K562 (cell line): Measurements from ENCODE around the gene HTR4. TPM values are rescaled to one million over a fixed set of nuclear protein-coding genes. Genes with fewer than 3 reads are reported as not detected.

Source experiments
- ATAC-seq: fragments of 200-7000 bp; cut with Tn5 transposase; 3 replicates; pipeline ENCODE4 v1.9.1; 2020; ENCODE audit warnings: moderate library complexity
- BruUV-seq: library from RNA; stranded (reverse); fragments of 400-500 nt; replicated peaks from 2 replicates; lab custom pipeline; 2021; lab: Mats Ljungman, UMichigan
- CTCF ChIA-PET: fragments of 300-600 bp; formaldehyde crosslinking; extraction: SDS; loops from one replicate; lab custom pipeline; 2021; ENCODE audit warnings: low intra/inter-chr PET ratio; lab: Yijun Ruan, JAX
- POLR2A ChIA-PET: fragments of 300-600, 350-650 bp; sonication (Branson Sonifier 250); formaldehyde crosslinking; extraction: SDS; loops from one replicate; lab custom pipeline; 2021; ENCODE audit warnings: antibody characterized with exemption, inconsistent platforms; lab: Yijun Ruan, JAX
- DNase-seq, 4 experiments: peaks; one replicate each; pipeline versions ENCODE4 v3.0.0 to v3.0.0-alpha.2; 2011 to 2018; ENCODE audit warnings: low spot score in 3 of 4, mixed read lengths in 3 of 4; ENCODE audit errors: extremely low read depth in 1 of 4
- FAIRE-seq: peaks from 2 replicates; lab custom pipeline; 2011; peaks lifted over from hg19 to GRCh38; lab: Jason Lieb, UNC
- H2AFZ ChIP-seq: 2 replicates; pipeline ENCODE4 v1.6.0; 2011; ENCODE audit warnings: low read depth, low read length, control low read depth, inconsistent platforms
- H3K27ac ChIP-seq: fragments of 200-600 bp; 3 replicates; pipeline ENCODE4 v1.8.0; 2011; ENCODE audit warnings: low read depth, mild to moderate bottlenecking, control low read depth, inconsistent platforms, low read length, moderate library complexity, mixed read lengths; ENCODE audit errors: extremely low read depth
- H3K27me3 ChIP-seq, 2 experiments: fragments of 300-600 bp in 1 of 2; 2 replicates in 1 of 2; 3 replicates in 1 of 2; pipeline versions ENCODE4 v1.6.0 to v1.8.0; 2011; ENCODE audit warnings: inconsistent platforms in 2 of 2, low read length in 2 of 2, mild to moderate bottlenecking in 1 of 2, mixed read lengths in 1 of 2, moderate library complexity in 1 of 2; ENCODE audit not compliant: control insufficient read depth in 2 of 2, insufficient read depth in 2 of 2
- H3K36me3 ChIP-seq: fragments of 300-600 bp; 3 replicates; pipeline ENCODE4 v1.8.0; 2011; ENCODE audit warnings: mild to moderate bottlenecking, low read length, inconsistent platforms; ENCODE audit not compliant: control insufficient read depth, insufficient read depth
- H3K4me1 ChIP-seq, 2 experiments: fragments of 200-600 bp in 1 of 2; replicated peaks in 1 of 2; 2 replicates in 1 of 2; 3 replicates in 1 of 2; pipeline versions ENCODE4 v1.5.1 to v1.8.0; 2011; ENCODE audit warnings: inconsistent platforms in 2 of 2, low read length in 2 of 2, mild to moderate bottlenecking in 1 of 2, mixed read lengths in 1 of 2, moderate library complexity in 1 of 2; ENCODE audit not compliant: control insufficient read depth in 2 of 2, insufficient read depth in 2 of 2
- H3K4me2 ChIP-seq: 2 replicates; pipeline ENCODE4 v1.6.1; 2011; ENCODE audit warnings: low read length, control low read depth, inconsistent platforms, mixed read lengths; ENCODE audit not compliant: insufficient read depth
- H3K4me3 ChIP-seq: fragments of 200-600 bp; sonication (generic), shearing (Covaris generic); 2 replicates; pipeline ENCODE4 v1.5.1; 2016; ENCODE audit warnings: control low read depth, inconsistent platforms
- H3K79me2 ChIP-seq: fragments of 200-600 bp; 3 replicates; pipeline ENCODE4 v1.8.0; 2011; ENCODE audit warnings: low read length, inconsistent platforms; ENCODE audit not compliant: control insufficient read depth, insufficient read depth
- H3K9ac ChIP-seq, 2 experiments: 2 replicates each; pipeline versions ENCODE4 v1.6.0 to v1.6.1; 2011; ENCODE audit warnings: low read depth in 2 of 2, low read length in 2 of 2, control low read depth in 1 of 2, inconsistent platforms in 1 of 2, mild to moderate bottlenecking in 1 of 2, mixed read lengths in 1 of 2; ENCODE audit not compliant: insufficient read depth in 1 of 2
- H3K9me1 ChIP-seq: one replicate; pipeline ENCODE4 v1.6.0; 2011; ENCODE audit warnings: inconsistent platforms, mild to moderate bottlenecking, low read length, moderate library complexity; ENCODE audit not compliant: control insufficient read depth, insufficient read depth
- H3K9me3 ChIP-seq: replicated peaks from 2 replicates; pipeline ENCODE4 v1.5.1; 2011; ENCODE audit warnings: low read depth, low read length, inconsistent platforms; ENCODE audit not compliant: control insufficient read depth, insufficient read depth
- H4K20me1 ChIP-seq: replicated peaks from 2 replicates; pipeline ENCODE4 v1.6.1; 2011; ENCODE audit warnings: low read length, inconsistent platforms, mixed read lengths; ENCODE audit not compliant: control insufficient read depth, insufficient read depth
- ARID1B ChIP-seq: fragments of 450-650 bp; IDR thresholded peaks from 2 replicates; pipeline ENCODE4 v1.6.1; 2016; ENCODE audit warnings: antibody characterized with exemption, mild to moderate bottlenecking, inconsistent platforms
- BCOR ChIP-seq: fragments of 450-650 bp; IDR thresholded peaks from 2 replicates; pipeline ENCODE4 v1.6.1; 2016
- FOSL1 ChIP-seq: fragments of 200-800 bp; sonication (Bioruptor generic); conservative IDR thresholded peaks from 2 replicates; pipeline ENCODE4 v1.6.1; 2016; ENCODE audit warnings: missing genetic modification characterization, missing compliant biosample characterization
- JUND ChIP-seq, 2 experiments: IDR thresholded peaks; 2 replicates in 1 of 2; 3 replicates in 1 of 2; pipeline ENCODE4 v1.6.1; 2011; ENCODE audit warnings: borderline replicate concordance in 2 of 2, low read depth in 2 of 2, low read length in 2 of 2, improper control_type of control experiment in 1 of 2, missing biosample characterization in 1 of 2, missing genetic modification characterization in 1 of 2, missing genetic modification reagents in 1 of 2
- RBM25 ChIP-seq: fragments of 200-400 bp; formaldehyde crosslinking; IDR thresholded peaks from 2 replicates; pipeline ENCODE4 v1.6.1; 2018; ENCODE audit warnings: low read length, low read depth, moderate library complexity; ENCODE audit not compliant: severe bottlenecking
- TEAD4 ChIP-seq, 2 experiments: sonication (generic) in 1 of 2; formaldehyde crosslinking in 1 of 2; IDR thresholded peaks; 2 replicates each; pipeline versions ENCODE4 v1.6.1 to v1.8.0; 2012 to 2022; ENCODE audit warnings: borderline replicate concordance in 1 of 2, inconsistent platforms in 1 of 2, low read length in 1 of 2, mild to moderate bottlenecking in 1 of 2, missing genetic modification reagents in 1 of 2
- YBX1 ChIP-seq: fragments of 450-650 bp; IDR thresholded peaks from 2 replicates; pipeline ENCODE4 v1.7.1; 2016; ENCODE audit warnings: mild to moderate bottlenecking
- ZNF146 ChIP-seq: IDR thresholded peaks from one replicate; pipeline ENCODE4 v1.6.1; 2018; ENCODE audit warnings: missing compliant biosample characterization; ENCODE audit not compliant: unreplicated experiment
- WGBS: fragments of 100-300 bp; shearing (Covaris generic); methylation state at CpG from one replicate; pipeline ENCODE4 v1.1.6; 2016; ENCODE audit warnings: low coverage, mixed read lengths; ENCODE audit not compliant: insufficient coverage; ENCODE audit errors: missing lambda C conversion rate; 5-methylcytosine and 5-hydroxymethylcytosine counted together
- in situ Hi-C: fragments of 300-500 bp; cut with MboI; formaldehyde crosslinking; loops from 4 replicates; pipeline ENCODE4 v1.15.0; 2018; ENCODE audit warnings: inconsistent platforms, mixed read lengths
- intact Hi-C: fragments of 100-400 bp; cut with micrococcal nuclease; formaldehyde crosslinking; loops from 2 replicates; pipeline ENCODE4 v1.14.2; 2022
- polyA plus RNA-seq, 8 experiments: library from polyadenylated mRNA; depleted of rRNA in 4 of 8; stranded (reverse) in 5 of 8; unstranded in 3 of 8; fragments of >200 nt; fragmentation: Nextera tagmentation in 2 of 8; fragmentation: Illumina TruSeq in 1 of 8; extraction: Ambion mirVana in 2 of 8; extraction: Trizol in 1 of 8; gene quantifications; 2 replicates each; pipeline versions ENCODE4 v1.2.1 to v1.2.3, GENCODE V29; 2011 to 2014; ENCODE audit warnings: inconsistent platforms in 1 of 8, missing spikeins in 1 of 8
- total RNA-seq, 7 experiments: library from RNA; depleted of rRNA in 6 of 7; stranded (reverse); fragments of >200 nt in 6 of 7; fragmentation: Illumina TruSeq in 2 of 7; extraction: Trizol in 2 of 7; gene quantifications; 2 replicates each; pipeline versions ENCODE4 v1.2.1 to v1.2.3, GENCODE V29; 2011 to 2021; ENCODE audit warnings: low replicate concordance in 1 of 7

HTR4 gene
- total and polyA plus RNA-seq, 9 of the 15 experiments (the other 6 are each of a cell fraction or from before 2014, with no cell fraction given) = 0.13 TPM; not detected in 8

DNA sequence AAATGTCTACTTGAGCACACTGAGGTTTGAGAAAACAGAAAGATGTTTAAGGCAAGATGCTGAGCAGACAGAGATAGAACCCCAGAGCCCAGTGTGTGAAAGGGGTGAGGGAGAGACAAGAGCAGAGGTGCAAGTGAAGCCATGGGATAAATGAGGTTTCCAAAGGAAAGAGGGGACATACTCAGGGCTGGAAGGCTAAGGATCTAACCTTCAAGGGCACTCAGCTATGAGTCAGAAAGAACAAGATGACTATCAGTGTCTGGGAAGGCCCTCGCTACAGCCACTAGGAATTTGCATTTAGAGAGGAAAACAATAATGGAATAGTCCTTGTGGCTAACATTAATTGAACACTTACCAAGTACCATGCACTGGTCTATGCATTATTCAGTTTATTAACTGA, 113.7 kb downstream of the HTR4 start:
- H2AFZ ChIP-seq = no peak overlapping the region
- FAIRE-seq (no peak), ATAC-seq (no peak), DNase-seq (peak in 2 of 4 experiments; percentile 7 to 17)
- H3K4me2 ChIP-seq = no peak overlapping the region
- H3K27ac ChIP-seq = no peak overlapping the region
- no peaks in the 10 kb centered on the region for H4K20me1 ChIP-seq
- intact Hi-C loops (no loop called here), in situ Hi-C loops (no loop called here)
- no peaks in the 10 kb centered on the region for H3K9me1 ChIP-seq
- peak; percentile 84 for TF ChIP-seq FOSL1 (tag)
- no peak for TF ChIP-seq TEAD4 (IDR thresholded peaks at IDR 0.05; ENCODE audit: low read length)
- no peak for TF ChIP-seq TEAD4 (CRISPR knock-in tag; IDR thresholded peaks at IDR 0.05; ENCODE audit: borderline replicate concordance)
- TF ChIP-seq ARID1B = peak; percentile 24; the same call in 1 of the 2 replicates
- 0 out of 2 replicates have a peak, but pooled peaks have one; percentile 39 for TF ChIP-seq JUND (IDR thresholded peaks at IDR 0.05; ENCODE audit: borderline replicate concordance, low read depth, low read length)
- peak; percentile 53; the same call in 1 of the 3 replicates for TF ChIP-seq JUND (tag; IDR thresholded peaks at IDR 0.05; ENCODE audit: borderline replicate concordance, low read depth, low read length)
- peaks cover 0 to 3% of the 10 kb centered on the region in 2 experiments; a peak in 1 of 5 replicates for H3K4me1 ChIP-seq
- no peaks in the 10 kb centered on the region for H3K79me2 ChIP-seq
- H3K36me3 ChIP-seq = no peaks in the 10 kb centered on the region
- H3K27me3 ChIP-seq = no peaks in the 10 kb centered on the region
- no peaks in the 10 kb centered on the region for H3K9me3 ChIP-seq
- ChIA-PET CTCF (no interaction called here), POLR2A (interaction anchor here (1.1 kb wide), 1 partner anchor 11 kb away, joined by 3 read pairs; no protein-coding TSS in a partner anchor)
- H3K4me3 ChIP-seq = no peak overlapping the region
- no TSS peak for BruUV-seq
- 9% methylated on average over 1 of the region's 1 CpG for WGBS
- H3K9ac ChIP-seq = no peak overlapping the region

DNA sequence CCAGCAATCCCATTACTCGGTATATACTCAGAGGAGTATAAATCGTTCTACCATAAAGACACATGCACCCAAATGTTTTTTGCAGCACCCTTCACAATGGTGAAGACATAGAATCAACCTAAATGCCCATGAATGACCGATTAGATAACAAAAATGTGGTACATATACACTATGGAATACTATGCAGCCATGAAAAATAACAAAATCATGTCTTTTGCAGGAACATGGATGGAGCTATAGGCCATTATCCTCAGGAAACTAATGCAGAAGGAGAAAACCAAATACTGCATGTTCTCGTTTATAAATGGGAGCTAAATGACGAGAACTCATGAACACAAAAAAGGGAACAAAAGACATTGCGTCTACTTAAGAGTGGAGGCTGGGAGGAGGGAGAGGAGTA, 114.5 kb downstream of the HTR4 start:
- no peak overlapping the region for H3K9ac ChIP-seq
- CTCF ChIA-PET = no interaction called here
- intact Hi-C loops = no loop called here
- H3K27ac ChIP-seq = no peak overlapping the region
- no peak for FAIRE-seq
- H3K4me2 ChIP-seq = no peak overlapping the region
- no peaks in the 10 kb centered on the region for H3K9me3 ChIP-seq
- no peak for ATAC-seq
- no peak overlapping the region for H2AFZ ChIP-seq
- H3K4me1 ChIP-seq = peaks cover 0 to 3% of the 10 kb centered on the region in 2 experiments; a peak in 1 of 5 replicates
- no TSS peak for BruUV-seq
- H3K9me1 ChIP-seq = no peaks in the 10 kb centered on the region
- in situ Hi-C loops = no loop called here
- H3K36me3 ChIP-seq = no peaks in the 10 kb centered on the region
- H3K27me3 ChIP-seq = no peaks in the 10 kb centered on the region
- POLR2A ChIA-PET = no interaction called here
- peak; percentile 98 for TF ChIP-seq ZNF146 (CRISPR knock-in tag)
- no peak for TF ChIP-seq YBX1
- peak; percentile 74 for TF ChIP-seq RBM25
- peak; percentile 34; the same call in 1 of the 2 replicates for TF ChIP-seq BCOR
- no peaks in the 10 kb centered on the region for H4K20me1 ChIP-seq
- H3K4me3 ChIP-seq = no peak overlapping the region
- no peaks in the 10 kb centered on the region for H3K79me2 ChIP-seq
- WGBS = 17% methylated on average over 6 of the region's 6 CpGs
- no peak for DNase-seq
